D721Med (cell line): ENCODE data around the gene ARHGEF33.
A peak's percentile ranks its signal among the peaks of the same experiment; 100 is the strongest.

Experiments used
- DNase-seq: peaks from one replicate; pipeline ENCODE4 v3.0.0; 2011; ENCODE audit warnings: low spot score; ENCODE audit not compliant: insufficient read length
- FAIRE-seq: peaks from 2 replicates; lab custom pipeline; 2011; peaks lifted over from hg19 to GRCh38; lab: Jason Lieb, UNC
- TF ChIP-seq, protein P1 (sequence below): IDR thresholded peaks from 2 replicates; pipeline ENCODE4 v1.5.1; 2012; ENCODE audit warnings: mild to moderate bottlenecking, control low read depth; ENCODE audit not compliant: insufficient read depth; ENCODE audit errors: missing control alignments

The ARHGEF33 gene

DNA sequence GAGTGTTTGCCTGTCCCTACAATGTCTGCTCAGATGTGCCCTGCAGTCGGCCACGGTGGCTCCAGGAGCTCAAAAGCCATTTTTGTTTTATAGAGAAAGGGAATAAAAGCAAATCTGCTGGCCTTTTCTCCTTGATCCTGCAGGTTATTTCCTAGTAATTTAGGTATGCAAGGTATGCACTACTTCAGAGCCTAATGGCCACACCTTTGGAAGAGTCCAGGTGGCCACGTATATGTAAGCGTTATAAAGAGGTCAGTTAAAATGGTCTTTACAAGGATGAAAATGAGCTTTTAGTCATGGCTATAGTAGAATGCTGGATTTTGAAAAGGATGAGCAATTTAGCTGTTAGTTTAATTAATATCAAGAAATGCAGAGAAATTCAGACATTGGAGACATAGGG is 81.7 kb downstream of the ARHGEF33 start:
- DNase-seq = no peak
- FAIRE-seq = no peak
- TF ChIP-seq, protein P1, sequence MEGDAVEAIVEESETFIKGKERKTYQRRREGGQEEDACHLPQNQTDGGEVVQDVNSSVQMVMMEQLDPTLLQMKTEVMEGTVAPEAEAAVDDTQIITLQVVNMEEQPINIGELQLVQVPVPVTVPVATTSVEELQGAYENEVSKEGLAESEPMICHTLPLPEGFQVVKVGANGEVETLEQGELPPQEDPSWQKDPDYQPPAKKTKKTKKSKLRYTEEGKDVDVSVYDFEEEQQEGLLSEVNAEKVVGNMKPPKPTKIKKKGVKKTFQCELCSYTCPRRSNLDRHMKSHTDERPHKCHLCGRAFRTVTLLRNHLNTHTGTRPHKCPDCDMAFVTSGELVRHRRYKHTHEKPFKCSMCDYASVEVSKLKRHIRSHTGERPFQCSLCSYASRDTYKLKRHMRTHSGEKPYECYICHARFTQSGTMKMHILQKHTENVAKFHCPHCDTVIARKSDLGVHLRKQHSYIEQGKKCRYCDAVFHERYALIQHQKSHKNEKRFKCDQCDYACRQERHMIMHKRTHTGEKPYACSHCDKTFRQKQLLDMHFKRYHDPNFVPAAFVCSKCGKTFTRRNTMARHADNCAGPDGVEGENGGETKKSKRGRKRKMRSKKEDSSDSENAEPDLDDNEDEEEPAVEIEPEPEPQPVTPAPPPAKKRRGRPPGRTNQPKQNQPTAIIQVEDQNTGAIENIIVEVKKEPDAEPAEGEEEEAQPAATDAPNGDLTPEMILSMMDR = no peak

DNA sequence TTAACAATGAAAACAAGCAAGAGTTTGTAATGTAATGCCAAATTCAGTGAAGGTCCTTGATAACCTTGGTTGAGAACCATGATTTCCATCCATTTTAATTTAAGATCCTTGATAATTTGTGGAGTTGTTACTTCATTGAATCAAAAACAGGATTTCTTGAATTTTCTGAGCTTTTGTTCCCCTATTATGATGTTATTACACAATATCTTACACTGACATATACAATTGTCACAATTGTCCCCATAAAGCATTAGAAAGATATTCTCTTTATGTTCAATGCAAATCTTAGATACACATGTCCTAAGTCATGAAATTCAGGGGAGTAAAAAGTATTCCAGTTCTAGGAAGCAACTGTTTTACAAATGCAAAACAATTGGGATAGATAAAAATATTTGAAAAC is 83.6 kb downstream of the ARHGEF33 start:
- TF ChIP-seq, protein P1 = no peak
- peak; percentile 32 for FAIRE-seq
- no peak for DNase-seq

- TF ChIP-seq, protein P1 = no peak
- DNase-seq (no peak), FAIRE-seq (no peak)
Observed at GRCh38 chr2:38975042-38975441, 85.4 kb downstream of the ARHGEF33 start.

DNA sequence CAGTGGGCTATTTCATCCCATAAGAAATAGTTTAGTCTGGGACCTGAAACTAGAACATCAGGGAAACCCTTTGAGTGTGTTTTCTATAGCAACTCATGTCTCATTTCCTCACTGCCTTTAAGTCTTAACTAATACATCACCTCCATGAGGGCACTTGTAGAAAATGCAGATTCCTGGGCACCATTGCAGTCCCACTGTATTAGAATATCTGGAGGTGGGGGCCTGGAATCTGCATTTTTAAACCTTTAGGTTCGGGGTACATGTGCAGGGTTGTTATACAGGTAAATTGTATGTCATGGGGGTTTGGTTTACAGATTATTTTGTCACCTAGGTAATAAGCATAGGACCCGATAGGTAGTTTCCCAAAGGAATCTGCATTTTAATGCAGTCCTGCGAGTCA is 87.4 kb downstream of the ARHGEF33 start:
- no peak for DNase-seq
- TF ChIP-seq, protein P1 = no peak

DNA sequence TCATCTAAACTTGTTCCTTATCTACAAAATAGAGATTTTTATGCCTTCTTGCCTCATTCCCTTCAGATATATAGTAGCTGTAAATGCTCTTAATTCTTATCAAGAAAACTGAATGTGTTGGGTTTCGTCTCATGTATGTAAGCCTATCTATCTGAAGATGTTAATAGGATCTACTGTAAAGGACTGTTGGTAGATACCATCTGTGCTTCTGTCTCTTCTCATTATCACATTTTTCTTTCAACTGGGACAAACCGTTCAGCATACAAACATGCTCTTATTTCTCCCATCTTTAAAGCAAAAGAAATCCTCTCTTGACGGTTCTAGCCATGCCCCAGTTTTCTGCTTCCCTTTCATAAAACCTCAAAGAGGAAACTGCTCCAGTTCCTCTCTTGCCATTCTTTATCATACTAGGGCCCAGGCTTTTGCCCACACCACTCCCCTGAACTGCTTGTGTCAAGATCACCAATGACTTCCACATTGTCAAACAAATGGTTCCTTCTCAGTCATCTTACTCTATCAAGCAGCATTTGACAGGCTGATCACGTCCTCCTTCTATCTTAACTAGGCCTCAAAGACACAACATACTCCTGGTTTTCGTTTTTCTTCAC is 88.7 kb downstream of the ARHGEF33 start:
- DNase-seq (no peak), FAIRE-seq (peak; percentile 93)
- TF ChIP-seq, protein P1 = no peak

More for the DNA sequence above, 87.4 kb downstream of the ARHGEF33 start:
- FAIRE-seq = no peak

- FAIRE-seq (no peak), DNase-seq (no peak)
- TF ChIP-seq, protein P1 = no peak
Observed at GRCh38 chr2:38978908-38979307, 89.2 kb downstream of the ARHGEF33 start.

DNA sequence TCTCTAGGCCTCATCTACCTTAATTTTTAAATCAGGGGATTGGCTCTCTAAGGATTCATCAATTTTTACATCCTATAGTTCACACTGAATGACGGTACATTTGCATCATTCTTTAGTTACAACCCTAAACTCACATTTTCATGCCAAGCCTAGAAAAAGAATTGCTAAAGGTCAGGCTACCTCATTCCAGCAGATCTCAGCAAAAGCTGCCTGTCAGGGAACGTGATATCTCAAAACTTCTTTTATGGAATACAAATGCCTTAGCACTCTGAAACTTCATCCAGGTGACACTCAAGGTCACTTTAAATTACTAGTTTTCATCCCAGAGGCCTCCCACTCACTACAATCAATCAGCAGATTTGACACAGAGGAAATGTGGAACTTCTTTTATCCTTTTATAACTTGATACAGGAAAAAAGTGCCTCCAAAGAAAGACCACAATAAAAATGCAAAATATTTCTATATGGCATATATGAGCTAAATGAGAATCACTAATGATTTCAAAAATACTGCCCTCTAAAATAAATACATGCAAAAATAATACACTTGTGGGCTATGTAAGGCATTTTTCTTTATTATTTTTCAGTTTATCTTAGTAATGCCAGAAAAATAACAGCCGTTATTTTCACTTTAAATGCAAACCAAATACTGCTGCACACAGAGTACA is 91.5 kb downstream of the ARHGEF33 start:
- FAIRE-seq (no peak), DNase-seq (no peak)
- TF ChIP-seq, protein P1 = no peak
